Measurements from ENCODE around the gene TMPRSS9.

- TF ChIP-seq TAF1 (IDR thresholded peaks at IDR 0.05; ENCODE audit: low read depth): no peak
- TF ChIP-seq FOXM1 (IDR thresholded peaks at IDR 0.05; ENCODE audit: borderline replicate concordance, low read depth): no peak
- TF ChIP-seq CEBPB (IDR thresholded peaks at IDR 0.05): no peak
- no peak for TF ChIP-seq TEAD4 (IDR thresholded peaks at IDR 0.05)
- no peak for TF ChIP-seq USF1 (IDR thresholded peaks at IDR 0.05)
- TF ChIP-seq EP300 (IDR thresholded peaks at IDR 0.05; ENCODE audit: borderline replicate concordance): no peak
- no peak for TF ChIP-seq REST (IDR thresholded peaks at IDR 0.05; ENCODE audit: low read depth)
- no peak for TF ChIP-seq YY1 (IDR thresholded peaks at IDR 0.05; ENCODE audit: low read depth)
Measured at GRCh38 chr19:2381148-2381820, 21.2 kb downstream of the TMPRSS9 start.

Data from Ishikawa (cell line).